Measurements from ENCODE around the gene TIGD6. TPM values are rescaled to one million over a fixed set of nuclear protein-coding genes. Genes with fewer than 3 reads are reported as not detected.
"Not testable (repeated sequence)": the region's sequence is repeated elsewhere in the genome, so short reads cannot be mapped to it uniquely, and the experiment has no call there.

TIGD6 gene
- total RNA-seq (2014; rRNA removed; shearing (Covaris generic)): 2.8 and 3.1 TPM in 2 replicates

DNA sequence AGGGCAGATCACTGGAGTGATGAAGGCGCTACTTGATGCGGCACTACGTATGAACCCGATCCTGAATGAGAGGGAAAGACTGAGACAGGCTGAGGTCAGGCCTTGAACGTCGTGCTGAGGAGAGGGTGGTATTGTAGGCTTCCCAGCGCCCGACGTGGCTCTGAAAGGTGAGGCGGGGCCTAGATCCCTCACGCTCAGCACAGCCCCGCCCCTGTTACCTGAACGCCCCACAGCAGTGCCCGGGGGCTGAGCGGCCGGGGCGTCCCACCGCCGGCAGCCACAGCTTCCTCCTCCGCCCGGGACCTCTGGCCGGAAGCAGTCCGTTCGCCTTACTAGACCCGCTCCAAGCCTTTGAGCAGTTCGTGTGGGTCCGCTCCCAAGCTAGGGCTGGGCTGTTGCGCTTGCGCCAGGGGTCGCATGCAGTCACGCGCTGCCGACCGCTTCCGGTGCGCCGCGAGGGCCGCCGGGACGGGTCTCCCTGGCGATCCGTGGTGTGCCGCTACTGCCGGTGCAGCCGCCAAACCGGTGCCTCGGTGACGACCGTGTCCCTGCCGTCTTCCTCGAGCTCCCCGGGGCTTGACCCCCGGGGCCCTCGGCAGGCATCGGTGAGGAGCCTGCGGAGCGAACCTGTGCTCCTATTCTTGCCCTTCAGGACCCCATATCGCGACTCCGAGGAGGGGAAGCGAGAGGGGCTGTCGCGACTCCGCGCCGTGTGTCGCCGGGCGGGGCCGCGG lies at the start of gene TIGD6, which contains the start of gene HMGXB3:
Gene TIGD6 (minus strand): TSS at position 399 of the 734 bp plus-strand sequence. CDS start 4,306 bp downstream, outside the sequence.
Gene HMGXB3 (plus strand): TSS at position 484 of the 734 bp plus-strand sequence. CDS start 4,114 bp downstream, outside the sequence.
- DNase-seq (ENCODE audit: low spot score): peak; percentile 95

DNA sequence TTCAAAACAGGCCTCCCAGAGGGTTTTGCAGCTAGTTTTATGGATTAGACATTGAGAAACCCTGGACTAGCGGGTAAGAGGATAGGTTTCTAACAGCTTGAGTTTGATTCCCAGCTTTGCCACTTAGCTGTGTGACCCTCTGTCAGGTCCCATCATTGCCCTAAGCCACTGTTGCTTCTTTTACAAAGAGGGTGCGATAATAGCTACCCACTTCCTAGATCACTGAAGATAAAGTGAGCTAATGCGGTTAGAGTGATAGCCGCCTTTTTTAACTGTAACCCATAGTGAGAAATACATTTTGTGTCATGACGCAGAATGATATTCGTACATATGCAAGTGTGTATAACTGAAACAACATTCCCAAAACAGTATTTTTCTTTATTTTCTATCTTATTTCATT lies 45.6 kb upstream of the TIGD6 start:
- DNase-seq (ENCODE audit: low spot score): no peak

DNA sequence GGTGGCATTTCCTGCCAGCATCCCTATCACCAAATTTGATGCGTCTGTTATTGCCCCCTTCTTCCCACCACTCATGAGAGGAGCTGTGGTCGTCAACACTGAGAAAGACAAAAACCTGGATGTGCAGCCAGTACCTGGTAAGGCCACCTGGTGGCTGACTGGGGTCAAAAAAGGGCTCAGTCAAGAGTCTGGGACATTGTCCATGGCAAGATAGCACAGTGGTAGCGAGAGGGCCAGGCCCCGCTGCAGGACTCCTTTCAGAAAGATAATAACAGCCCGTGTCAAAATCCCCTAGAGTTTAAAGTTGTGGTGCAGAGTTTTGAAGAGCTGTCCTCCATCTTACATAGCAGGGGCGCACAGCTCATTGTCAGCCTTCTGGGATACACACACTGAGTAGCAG lies 45.1 kb upstream of the TIGD6 start:
- peak; percentile 22 for DNase-seq (ENCODE audit: low spot score)

DNA sequence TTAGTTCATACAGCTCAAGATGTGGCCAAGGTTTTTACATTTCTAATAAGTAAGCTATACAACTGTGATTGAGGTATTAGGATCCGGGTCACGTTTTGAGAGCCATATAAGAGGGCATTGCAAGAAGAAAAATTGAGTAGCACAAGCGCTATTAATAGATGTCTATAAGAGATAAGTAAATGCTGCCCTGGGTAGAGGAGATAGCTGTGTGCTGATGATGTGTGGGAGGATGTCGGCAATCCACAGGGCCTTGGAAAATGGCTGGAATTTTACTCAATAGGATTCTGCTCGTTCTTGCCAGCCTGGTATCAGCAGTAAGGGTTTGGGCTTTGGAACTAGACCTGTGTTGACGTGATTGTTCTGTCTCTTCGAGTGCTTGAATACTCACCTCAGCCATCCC lies 44.3 kb upstream of the TIGD6 start:
- DNase-seq (ENCODE audit: low spot score): no peak

DNA sequence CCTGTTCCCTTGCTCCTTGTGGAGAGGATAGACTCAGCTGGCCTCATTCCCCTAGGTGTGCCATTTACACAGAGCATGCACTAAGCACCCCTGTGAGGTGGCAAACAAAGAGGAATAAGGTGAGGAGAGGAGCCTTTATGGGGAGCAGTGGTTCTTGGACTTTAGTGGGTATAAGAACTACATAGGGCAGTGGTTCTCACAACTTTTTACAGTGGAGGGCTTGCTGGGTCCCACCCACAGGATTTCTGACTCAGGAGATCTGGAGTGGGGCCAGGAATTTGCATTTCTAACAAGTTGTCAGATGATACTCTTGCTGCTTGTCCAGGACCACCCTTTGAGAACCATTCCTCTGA lies 43.9 kb upstream of the TIGD6 start:
- DNase-seq (ENCODE audit: low spot score): no peak

DNA sequence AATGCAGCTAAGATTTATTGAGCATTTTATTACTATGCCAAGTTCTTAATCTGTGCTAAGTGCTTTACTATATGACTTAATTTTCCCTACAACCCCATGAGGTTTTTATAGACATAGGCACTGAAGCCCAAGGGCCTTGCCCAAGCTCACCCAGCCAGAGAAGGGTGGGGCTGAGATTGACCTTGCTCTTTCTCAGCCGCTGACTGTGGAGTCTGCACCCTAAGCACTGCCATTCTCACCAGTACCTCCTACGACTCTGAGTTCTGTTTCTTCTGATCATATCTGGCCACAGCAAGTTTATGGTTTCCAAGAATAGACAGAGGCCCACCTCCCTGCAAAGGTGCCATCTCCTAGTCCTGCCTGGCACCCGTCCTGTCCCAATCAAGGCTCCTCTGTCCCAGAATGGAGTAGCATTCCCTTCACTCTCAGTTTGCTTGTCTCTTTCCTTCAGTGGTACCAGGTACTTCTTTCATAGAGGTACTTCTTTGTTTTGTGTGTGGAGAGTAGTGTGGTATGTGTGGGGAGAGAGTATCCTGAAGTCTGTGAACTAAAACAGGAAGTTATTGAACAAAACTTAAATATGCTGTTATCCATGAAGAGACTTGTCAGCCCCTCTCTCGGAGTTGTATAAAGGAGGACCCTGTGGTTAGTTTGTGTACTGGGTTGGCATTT lies 43.3 kb upstream of the TIGD6 start:
- no peak for DNase-seq (ENCODE audit: low spot score)

DNA sequence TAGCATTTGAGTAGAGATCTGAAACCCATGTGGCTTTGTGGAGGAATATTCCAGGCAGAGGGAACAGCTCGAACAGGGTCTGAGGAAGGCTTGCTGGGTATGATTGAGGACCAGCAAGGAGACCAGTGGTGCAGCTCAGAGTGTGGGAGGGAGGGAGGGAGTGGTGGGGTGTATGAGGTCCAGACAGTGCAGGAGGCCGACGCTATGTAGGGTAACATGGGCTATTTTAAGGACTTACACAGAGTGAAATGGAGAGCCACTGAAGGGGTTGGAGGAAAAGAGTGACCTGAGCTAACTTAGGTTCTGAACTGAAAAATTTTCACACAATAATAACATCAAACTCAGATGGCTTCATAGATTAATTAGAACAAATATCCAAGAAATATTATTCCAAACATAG lies 42.0 kb upstream of the TIGD6 start:
- no peak for DNase-seq (ENCODE audit: low spot score)

DNA sequence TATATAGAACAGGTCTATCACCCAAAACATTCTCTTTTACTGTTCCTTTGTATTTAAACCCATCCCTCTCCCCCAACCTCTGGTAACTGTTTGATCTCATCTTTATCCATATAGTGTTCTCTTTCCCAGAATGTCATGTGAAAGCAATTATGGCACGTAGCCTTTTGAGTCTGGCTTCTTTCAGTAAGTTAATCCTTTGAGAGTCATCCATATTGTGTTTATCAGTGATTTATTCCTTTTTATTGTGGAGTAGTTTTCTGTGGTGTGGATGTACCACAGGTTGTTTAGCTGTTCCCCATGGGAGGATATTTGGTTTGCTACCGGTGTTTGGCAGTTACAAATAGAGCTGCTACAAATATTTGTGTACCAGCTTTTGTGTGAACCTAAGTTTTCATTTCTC lies 38.1 kb upstream of the TIGD6 start:
- DNase-seq (ENCODE audit: low spot score): no peak

DNA sequence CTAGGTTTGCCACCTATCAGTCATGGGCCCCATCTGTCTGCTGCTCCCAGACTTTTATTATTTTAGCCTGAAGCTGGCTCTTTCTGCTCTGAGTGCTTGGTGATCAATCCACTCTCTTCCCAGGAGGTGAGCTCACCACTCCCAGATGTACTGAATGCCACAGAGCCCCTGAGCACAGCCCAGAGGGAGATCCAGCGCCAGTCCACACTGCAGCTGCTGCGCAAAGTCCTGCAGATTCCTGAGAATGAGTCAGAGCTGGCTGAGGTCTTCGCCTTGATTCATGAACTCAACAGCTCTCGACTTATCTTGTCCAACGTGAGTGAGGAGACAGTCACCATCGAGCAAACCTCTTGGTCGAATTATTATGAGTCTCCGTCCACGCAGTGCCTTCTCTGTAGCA lies 36.1 kb upstream of the TIGD6 start:
- no peak for DNase-seq (ENCODE audit: low spot score)

DNA sequence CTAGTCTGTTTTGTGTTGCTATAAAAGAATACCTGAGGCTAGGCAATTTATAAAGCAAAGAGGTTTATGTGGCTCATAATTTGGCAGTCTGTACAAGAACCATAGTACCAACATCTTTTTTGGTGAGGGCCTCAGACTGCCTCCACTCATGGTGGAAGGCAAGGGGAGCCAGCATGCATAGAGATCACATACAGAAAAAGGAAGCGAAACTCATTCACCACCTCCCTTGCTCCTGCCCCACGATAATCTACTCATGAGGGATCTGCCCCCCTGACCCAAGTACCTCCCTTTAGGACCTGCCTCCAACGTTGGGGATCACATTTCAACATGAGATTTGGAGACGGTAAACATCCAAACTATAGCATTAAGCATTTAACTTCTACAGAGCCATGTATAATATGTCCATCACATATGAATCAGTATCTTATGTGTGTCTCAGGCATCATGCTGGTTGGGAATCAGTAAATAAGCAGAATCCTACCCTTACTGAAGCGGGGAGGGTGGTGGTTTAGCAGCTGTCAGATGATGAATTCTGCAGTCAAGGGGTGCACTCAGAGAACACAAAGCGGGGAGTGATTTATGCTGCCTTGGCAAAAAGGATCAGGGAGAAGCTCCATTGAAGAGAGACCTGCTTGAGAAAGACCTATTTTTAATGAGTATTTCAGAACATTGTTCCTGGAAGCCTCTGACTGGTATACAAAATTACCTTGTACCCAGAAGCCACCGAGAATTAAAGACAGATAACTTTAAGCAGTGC lies 34.9 kb upstream of the TIGD6 start:
- DNase-seq (ENCODE audit: low spot score): no peak

DNA sequence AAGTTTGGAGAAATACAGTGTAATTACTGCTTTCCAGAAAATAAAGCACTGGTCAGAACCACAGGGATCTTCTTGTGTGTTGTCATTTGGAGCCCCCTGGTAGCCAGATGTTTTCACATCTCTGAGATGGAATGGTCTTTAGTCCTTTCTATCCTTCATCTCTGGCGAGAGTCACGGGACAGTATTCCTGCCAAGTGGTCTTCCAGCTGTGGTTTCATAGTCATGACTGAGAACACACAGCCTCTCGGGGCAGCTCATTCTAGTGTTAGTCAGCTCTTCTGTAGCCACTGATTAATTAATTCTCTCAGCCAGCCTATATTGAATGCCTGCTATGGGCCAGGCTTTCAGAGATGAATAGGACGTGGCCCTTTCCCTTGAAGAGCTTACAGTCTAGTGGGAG lies 34.2 kb upstream of the TIGD6 start:
- no peak for DNase-seq (ENCODE audit: low spot score)

DNA sequence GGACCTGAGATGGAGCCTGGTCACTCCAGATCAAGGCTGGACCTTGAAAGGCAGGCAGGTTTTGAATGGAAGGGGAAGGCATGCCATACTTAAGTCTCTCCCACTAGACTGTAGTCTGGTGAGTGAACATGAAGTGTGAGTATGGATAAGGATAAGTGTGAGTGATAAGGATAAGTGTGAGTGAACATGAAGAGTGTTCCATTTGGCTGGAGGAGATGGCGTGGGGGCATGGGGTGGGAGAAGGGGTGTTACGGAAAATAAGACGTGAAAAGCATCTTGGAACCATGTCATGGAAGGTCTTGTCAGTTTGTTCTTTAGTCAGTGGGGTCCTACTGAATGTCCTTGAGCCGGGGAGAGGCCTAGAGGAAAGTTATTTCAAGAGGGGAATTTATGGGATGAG lies 32.9 kb upstream of the TIGD6 start:
- DNase-seq (ENCODE audit: low spot score): no peak

DNA sequence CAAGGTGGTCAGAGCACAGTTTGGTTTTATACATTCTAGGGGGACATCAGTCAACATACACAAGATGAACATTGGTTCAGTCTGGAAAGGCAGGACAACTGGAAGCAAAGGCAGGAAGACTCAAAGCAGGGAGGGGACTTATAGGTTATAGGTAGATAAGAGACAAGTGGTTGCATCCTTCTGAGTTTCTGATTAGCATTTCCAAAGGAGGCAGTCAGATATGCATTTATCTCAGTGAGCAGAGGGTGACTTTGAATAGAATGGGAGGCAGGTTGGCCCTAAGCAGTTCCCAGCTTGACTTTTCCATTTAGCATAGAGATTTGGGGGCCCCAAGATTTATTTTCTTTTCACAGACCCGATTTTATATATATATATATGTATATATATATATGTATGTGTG lies 27.6 kb upstream of the TIGD6 start:
- DNase-seq (ENCODE audit: low spot score): not testable (repeated sequence)

DNA sequence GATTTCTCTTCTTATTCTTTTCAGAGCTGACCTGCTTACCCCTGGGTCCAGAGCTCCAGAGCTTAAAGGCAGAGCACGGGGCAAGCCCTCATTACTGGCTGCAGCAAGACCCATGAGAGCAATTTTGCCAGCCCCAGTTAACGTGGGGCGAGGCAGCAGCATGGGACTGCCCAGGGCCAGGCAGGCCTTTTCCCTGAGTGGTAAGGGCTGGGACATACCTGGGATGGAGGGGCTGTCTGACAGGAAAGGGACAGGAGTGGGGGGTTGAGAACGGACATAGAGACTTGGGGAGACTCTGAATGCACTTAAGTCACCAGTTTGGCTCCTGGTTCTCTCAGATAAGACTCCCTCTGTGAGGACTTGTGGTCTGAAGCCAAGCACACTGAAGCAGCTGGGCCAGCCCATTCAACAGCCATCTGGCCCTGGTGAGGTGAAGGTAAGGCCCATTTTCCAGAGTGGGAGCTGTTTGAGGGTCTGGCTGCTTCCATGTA lies 26.3 kb upstream of the TIGD6 start:
- DNase-seq (ENCODE audit: low spot score): no peak

DNA sequence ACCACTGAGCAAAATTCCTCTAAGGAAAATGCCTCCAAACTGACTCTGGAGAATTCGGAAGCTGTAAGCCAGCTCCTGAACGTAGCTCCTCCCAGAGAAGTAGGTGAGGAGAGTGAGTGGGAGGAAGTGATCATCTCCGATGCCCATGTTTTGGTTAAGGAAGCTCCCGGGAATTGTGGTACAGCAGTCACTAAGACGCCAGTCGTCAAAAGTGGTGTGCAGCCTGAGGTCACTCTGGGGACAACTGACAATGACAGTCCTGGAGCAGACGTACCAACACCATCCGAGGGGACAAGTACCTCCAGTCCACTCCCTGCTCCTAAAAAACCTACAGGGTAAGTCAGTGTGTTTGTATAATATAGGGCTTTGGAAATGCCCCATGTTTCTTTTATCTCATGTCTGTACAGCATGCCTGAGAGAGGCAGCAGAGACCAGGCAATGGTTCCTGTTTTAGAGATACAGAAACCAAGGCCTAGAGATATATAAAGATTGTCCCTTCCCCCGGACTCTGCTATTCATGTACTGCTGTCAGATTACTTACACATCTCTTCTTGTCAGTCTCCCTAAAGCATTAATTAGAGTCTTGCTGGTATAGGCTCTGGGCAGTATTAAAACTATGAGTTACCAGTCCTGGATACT lies 24.0 kb upstream of the TIGD6 start:
- no peak for DNase-seq (ENCODE audit: low spot score)

DNA sequence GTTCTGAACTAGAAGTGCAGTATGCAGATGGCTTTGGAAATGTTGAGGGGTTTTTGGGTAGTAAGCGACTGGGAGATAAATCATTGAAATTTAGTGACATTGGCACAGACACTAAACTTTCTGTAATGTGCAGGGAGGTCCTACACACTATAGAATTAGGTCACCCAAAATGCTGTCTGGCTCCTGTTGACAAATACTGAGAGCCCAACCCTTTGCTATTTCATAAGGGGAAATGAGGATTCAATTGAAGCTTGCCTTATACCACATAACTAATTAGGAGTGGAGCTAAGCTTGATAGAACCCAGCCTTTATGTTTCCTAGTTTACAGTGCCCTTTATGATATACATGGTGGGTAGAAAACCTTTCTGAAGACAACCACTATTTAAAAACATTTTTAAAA lies 22.7 kb upstream of the TIGD6 start:
- DNase-seq (ENCODE audit: low spot score): no peak

DNA sequence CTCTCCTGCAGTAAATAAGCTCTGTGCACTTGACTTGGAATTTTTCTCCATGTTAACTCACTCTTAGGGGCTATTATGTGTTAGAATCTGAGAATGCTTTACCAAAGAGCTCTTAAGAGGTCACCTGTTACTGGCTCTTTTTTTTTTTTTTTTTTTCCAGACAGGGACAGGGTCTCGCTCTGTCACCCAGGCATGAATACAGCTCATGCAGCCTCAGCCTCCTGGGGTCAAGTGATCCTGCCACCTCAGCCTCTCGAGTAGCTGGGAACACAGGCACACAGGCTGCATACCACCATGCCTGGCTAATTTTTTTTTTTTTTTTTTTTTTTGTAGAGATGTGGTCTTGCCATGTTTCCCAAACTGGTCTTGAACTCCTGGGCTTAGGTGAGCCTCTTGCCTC lies 22.2 kb upstream of the TIGD6 start:
- no peak for DNase-seq (ENCODE audit: low spot score)

DNA sequence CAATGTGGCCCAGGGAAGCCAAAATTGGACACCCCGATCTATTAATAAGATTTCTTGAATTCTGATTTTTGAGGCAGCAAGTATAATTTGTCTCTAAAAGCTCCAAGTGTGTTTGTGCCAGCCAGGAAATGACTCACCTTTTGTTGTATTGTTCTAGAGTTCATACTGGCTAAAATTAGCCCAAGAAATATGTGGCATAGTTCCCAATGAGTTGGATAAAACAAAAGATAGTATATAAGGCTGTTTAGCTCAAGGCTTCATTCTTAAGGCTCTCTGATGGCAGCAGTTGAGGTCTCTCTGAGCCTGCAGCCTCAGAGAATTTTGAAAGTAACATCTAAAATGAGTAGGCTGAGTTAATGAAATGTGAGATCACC lies 21.7 kb upstream of the TIGD6 start:
- DNase-seq (ENCODE audit: low spot score): peak; percentile 74

DNA sequence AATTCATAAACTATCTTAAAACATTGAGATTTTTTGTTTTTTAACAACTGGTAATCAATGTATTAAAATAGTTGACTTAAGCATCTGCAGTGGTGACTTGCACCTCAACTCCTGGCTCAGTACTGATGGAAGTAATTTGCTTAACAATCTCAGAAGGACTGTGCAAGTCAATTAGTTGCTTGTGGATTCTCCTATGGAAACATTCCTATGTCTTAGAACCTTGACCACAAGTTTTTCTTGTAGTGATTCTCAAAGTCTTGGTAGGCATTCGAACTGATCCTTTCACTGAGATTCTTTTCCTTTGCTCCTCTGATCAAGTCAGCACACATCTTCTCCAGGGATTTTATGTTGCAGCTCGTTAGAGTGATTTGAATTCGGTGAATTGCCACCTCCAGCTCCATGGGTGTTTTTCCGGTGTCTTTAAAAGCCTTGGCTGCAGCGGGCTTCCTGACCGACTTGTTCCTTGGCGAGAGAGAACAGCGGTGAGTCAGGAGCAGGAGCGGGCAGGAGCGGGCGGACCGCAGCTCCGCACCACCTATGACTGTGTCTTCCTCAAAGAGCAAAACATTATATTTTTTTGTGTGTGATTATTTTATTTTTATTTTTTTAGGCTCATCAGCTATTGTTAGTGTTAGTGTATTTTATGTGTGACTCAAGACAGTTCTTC lies 21.2 kb upstream of the TIGD6 start:
- DNase-seq (ENCODE audit: low spot score): peak; percentile 82

DNA sequence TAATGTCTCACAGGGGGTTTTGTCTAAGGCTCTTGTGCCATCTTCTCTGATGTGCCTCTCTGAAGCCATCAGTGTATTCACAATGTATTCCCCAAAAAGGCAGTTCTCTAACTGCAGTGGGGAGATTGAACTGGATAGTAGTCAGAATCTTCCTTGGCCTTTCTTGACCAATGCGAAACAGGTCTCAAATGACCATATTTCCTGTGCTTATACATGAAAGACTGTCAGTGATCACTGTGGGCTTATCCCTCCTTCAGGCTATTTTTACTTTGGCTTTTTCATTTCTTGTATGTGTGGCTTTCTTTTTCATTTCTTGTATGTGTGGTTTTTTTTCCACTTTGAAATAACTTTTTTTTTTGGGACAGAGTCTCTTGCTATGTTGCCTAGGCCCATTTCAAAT lies 19.8 kb upstream of the TIGD6 start:
- no peak for DNase-seq (ENCODE audit: low spot score)

DNA sequence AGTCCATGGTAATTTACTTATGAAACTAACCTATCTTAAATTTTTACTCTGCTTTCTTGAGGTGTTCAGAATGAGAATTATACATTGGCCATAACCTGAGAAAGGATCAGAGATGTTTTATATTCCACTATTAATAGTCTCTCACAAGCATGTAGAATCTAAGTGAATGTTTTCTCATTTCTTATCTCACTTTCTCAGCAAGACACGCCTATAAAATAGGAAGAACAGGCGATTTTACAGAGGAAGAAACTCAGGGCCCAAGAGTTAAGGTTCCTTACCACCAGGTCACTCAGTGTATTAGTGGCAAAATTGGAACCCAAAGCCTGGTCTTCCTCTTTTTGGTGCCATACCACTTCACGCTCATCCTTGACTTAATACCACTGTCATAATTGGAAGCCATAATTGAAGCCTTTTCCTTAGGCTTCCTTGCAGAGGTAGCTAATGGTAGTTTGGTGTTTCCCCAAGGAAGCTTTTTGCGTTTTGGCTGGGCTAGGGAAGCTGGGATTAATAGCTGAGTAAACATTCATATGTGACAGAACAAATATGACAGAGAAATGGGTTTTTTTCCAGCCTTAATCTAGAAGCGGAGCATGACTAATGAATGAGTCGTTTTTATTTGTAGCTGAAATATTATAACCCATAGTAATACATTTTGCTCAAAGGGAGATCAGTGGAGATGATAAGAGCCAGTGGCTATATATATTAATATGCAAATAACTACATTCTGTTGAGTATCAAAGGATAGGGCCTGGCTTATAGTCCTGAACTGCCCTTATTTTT lies 17.0 kb upstream of the TIGD6 start:
- DNase-seq (ENCODE audit: low spot score): peak; percentile 23

Data from HT-29 (cell line).